HG03432 (cell line): ENCODE measurements around the gene TCIRG1.
A peak's percentile ranks its signal among the peaks of the same experiment; 100 is the strongest.

Experiments
- ATAC-seq: cut with Tn5 transposase; IDR thresholded peaks from one replicate; pipeline ENCODE4 v1.9.1; 2021; ENCODE audit warnings: mild to moderate bottlenecking, moderate library complexity; ENCODE audit not compliant: unreplicated experiment

TCIRG1 gene

DNA sequence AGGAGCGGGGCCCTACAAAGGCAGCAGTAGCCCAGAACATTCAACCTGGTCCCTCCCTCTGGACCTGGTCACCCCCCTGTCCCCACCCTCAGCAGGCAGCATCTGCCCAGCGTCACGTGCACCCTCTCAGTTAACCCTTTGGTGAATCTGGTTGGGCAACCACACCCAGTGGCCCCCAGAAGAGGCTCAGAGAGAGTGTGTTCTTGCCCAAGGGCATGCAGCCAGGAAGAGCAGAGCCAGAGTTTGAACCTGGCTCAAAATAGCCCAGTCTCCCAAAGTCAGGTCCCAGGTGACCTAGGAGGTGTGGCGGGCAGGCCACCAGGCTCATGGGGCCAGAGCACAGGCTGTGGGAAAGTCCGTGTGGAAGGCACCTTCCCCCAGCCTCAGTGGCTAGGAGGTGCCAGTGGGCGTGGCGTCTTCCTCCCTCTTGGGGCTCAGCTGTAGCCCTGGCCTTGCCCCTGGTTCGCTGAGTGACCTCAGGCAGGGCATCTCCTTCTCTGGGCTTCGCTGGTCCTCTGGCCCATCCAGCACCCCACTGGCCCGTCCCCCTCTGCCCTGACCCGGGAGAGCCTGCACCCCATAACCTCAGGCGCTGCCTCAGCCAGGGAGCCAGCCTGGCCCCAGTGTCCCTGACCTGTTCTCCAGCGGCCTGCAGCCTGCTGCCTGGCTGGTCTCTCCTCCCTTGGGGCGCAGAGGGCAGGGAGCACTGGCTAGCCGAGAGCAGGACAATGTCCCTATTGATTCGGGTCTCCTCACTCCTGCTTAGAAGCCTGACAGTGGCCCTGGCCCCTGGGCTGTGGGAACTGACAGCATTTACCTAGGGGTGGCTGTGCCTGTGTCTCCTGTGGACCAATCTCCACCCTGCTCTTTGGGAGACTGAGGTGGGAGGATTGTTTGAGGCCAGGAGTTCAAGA lies 21.7 kb upstream of the TCIRG1 start:
- ATAC-seq, result no peak

- no peak for ATAC-seq
Observed at GRCh38 chr11:68017980-68018729, 20.7 kb upstream of the TCIRG1 start.

- ATAC-seq, result no peak
Observed at GRCh38 chr11:68018730-68019190, 20.1 kb upstream of the TCIRG1 start.

DNA sequence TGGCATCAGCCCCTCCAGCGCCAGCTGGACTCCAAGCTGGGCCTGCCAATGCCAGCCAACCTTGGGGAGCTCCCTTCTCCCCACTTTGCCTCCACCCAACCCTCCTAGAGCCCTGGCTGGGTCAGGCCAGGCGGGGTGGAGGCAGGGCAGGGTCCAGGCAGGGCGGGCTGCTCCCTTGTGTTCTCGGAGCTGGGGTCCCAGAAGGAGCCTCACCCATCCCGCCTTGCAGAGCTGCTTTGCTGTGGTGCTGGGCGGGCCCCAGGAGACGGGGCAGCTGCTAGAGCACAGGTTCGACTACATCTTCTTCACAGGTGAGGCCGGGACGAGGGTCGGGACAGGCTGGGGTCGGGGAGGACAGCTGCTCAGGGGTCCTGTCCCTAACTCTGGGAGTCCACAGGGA lies 19.3 kb upstream of the TCIRG1 start:
- ATAC-seq, result no peak

DNA sequence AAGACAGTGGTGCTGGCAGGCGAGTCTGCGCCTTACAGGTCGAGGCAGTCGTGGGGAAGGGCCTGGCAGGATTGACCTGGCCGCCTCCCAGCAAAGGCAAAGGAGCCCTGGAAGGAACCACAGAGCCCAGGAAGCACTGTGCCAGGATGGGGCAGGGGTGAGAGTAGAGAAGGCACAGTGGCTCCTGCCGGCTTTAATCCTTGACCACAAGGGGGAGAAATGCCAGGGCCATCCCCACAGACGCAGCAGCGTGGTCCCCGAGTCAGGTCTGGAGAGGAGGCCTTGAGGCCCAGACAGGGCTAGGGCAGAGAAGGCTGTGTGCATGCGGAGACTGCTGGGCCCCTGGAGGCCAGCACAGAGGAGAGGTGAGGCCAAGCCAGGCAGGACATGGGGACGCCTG lies 18.2 kb upstream of the TCIRG1 start:
- no peak for ATAC-seq

- no peak for ATAC-seq
Observed at GRCh38 chr11:68021167-68021787, 17.5 kb upstream of the TCIRG1 start.

GRCh38 chr11:68022531-68022930 lies 16.3 kb upstream of the TCIRG1 start:
- no peak for ATAC-seq

DNA sequence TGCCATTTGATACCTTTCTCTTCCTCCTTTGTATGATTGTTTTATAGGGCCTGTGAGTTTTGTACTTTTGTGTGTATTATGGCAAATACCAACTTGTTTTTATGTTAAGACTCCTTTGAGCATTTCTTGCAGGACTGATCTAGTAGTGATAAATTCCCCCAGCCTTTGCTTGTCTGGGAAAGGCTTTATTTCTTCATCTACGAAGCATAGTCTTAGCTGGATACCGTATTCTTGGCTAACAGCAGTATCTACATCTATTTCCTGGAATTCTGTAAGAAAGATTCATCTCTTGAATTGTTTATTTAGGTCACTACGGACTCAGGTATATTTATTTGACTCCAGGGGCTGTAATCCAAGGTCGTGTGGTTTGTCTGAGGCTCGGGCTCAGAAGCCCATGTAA lies 14.3 kb upstream of the TCIRG1 start:
- ATAC-seq, result no peak

DNA sequence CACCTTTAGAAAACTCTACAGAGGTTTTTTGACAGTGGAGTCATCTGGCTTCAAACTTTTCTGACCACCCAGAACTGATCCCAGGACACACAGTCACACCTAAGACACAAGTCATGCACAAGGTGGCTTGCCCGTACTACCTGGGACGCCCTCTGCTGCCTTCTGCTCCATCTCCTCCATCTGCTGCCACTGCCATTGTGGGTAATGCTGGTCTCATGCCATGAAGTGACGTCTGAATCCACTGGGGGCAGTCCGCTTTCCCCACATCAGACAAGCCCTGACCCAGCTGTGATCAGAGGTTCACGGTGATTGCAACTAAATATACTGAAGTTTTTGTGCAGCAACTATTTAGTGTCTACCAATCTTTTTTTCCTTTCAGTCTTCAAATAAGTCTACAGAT lies 13.8 kb upstream of the TCIRG1 start:
- ATAC-seq, result no peak

GRCh38 chr11:68026391-68027105 lies 12.3 kb upstream of the TCIRG1 start:
- no peak for ATAC-seq

- no peak for ATAC-seq
Observed at GRCh38 chr11:68027667-68028066, 11.2 kb upstream of the TCIRG1 start.

GRCh38 chr11:68028802-68029545 lies 9.9 kb upstream of the TCIRG1 start:
- ATAC-seq, result no peak

GRCh38 chr11:68030318-68031143 lies 8.3 kb upstream of the TCIRG1 start, which contains the start of gene NDUFS8:
NDUFS8 (plus strand) TSS chr11:68030681; CDS start chr11:68032152, 1,471 bp downstream.
- ATAC-seq, result peak; percentile 88

DNA sequence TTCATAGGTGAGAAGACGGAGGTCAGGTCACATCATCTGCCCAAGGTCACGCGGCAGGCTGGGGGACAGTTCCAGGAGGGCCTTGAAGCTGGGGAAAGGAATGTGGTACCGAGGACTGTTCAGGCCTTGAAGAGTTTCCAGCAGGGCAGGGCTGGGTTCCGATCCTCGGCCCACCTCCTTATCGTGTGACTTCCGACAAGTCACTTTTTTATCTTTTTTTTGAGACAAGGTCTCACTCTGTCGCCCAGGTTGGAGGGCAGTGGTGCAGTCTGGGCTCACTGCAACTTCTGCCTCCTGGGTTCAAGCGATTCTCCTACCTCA lies 7.7 kb upstream of the TCIRG1 start:
- no peak for ATAC-seq

- no peak for ATAC-seq
Observed at GRCh38 chr11:68032003-68032402, 6.8 kb upstream of the TCIRG1 start.

DNA sequence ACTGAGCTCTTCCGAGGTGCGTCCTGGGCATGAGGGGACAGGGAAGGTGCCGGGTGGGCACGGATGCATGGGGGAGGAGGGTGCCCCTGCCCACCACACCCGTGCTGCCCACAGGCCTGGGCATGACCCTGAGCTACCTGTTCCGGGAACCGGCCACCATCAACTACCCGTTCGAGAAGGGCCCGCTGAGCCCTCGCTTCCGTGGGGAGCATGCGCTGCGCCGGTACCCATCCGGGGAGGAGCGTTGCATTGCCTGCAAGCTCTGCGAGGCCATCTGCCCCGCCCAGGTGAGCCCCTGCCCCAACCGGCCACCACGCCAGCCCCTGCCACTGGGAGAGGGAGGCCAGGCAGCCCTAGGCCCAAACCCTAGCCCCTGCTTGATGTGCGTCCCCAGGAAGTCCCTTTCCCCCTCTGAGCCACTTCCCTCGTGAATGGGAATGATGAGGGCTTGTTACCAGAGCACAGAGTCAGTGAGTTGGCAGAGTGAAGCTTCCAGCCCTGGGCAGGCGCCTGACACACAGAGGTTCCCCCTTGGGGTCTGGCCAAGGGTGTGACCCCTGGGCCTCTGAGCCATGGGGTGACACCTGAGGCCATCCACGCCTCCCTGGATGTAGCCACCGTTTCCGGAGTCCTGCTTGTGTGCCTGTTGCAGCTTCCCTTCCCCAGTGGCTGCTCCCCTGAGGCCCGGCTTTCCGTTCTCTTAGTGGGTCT lies 5.7 kb upstream of the TCIRG1 start:
- no peak for ATAC-seq

- no peak for ATAC-seq
Observed at GRCh38 chr11:68033708-68034045, 5.1 kb upstream of the TCIRG1 start.

DNA sequence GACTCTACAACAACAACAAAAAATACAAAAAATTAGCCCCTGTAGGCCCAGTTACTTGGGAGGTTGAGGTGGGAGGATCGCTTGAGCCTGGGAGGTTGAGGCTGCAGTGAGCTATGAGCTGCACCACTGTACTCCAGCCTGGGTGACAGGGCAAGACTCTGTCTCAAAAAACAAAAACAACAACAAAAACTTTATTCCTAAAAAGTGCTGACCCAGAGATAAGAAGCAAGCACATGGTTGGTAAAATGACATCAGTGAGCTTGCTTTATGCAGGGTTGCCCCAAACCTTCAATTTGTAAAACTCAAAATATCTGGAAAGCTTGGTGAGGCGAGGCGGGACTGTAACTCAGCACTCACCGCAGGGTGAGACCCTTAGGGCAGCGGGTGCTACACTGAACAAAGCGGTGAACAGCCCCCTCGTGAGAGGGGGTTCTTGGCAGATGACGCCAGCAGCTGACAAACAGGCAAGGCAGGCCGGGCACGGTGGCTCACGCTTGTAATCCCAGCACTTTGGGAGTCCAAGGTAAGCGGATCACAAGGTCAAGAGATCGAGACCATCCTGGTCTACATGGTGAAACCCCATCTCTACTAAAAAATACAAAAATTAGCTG lies 3.5 kb upstream of the TCIRG1 start:
- no peak for ATAC-seq
